Head of caudate nucleus (tissue), 42 donors: ENCODE data around the gene FAM184B.

Experiments used
- DNase-seq, 42 donors: peaks; one replicate each; pipeline versions ENCODE4 v3.0.0 to v3.0.0-alpha.2; 2020 to 2021; ENCODE audit warnings: mixed read lengths in 7 of 42
- intact Hi-C: fragments of 100-400 bp; cut with DNase I; formaldehyde crosslinking; loops from one replicate; pipeline ENCODE4 v1.15.0; 2022

Gene FAM184B

GRCh38 chr4:17785858-17786257 lies 4.4 kb upstream of the FAM184B start:
- DNase-seq = no peak
- intact Hi-C loops = no loop called here

GRCh38 chr4:17780501-17781299 lies 721 bp downstream of the FAM184B start:
- intact Hi-C loops = no loop called here
- peak in 7 of 42 donors; percentile 3 to 53 (median 25) for DNase-seq

GRCh38 chr4:17778431-17778830 lies 3.0 kb downstream of the FAM184B start:
- intact Hi-C loops = no loop called here
- no peak for DNase-seq

DNA sequence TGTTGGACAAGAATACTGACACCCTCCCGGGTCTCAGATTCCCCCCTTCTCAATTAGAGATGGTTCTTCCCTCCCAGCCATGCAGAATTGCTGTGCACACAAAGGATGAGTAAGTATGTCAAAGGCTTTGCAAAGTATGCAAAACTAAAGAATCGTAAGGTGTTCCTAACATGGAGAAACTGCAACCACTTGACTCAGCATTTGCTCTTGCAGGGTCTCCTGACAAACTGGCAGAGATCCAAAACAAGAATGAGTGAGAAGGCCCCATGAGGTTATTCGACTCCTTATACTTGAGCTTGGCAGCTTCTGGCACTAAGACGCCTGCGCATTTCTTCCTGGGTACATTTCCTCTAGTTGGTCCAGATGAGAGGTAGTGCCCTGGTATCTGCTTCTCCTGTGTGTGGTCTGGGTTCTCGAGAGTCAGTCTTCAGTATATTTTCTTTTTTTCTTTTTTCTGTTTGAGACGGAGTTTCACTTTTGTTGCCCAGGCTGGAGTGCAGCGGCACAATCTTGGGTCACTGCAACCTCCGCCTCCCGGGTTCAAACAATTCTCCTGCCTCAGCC lies 8.2 kb downstream of the FAM184B start:
- no peak for DNase-seq
- intact Hi-C loops = no loop called here

DNA sequence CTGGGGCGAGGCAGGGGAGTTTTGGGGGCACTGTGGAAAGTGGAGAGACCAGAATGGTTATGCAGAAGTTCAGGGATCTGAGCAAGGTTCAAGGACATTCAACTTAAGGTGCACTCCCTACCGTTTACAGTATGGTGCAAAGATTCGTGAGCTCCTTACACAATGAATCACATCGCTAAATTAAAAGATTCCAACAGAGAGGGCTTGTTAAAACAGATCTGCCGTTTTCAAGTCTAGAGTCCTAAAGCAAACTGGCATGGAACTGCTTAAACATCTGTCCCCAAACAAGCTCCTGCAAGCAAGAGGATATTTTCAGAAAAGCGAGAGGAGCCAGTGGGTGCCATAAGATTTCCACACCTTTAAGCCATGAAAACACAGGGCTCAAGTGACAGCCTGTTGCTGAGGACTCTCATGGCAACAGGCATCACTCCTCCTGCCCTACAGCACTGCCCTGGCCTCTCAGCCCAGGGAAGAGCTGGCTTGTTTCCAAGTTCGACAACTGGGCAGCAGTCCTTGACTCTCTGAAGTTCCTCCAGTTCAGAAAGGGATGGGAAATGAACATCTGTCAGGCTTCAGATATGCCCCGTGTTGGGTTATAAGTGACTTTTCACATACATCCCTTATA lies 10.0 kb downstream of the FAM184B start:
- intact Hi-C loops = no loop called here
- DNase-seq = no peak

GRCh38 chr4:17770845-17771244 lies 10.6 kb downstream of the FAM184B start:
- no peak for DNase-seq

DNA sequence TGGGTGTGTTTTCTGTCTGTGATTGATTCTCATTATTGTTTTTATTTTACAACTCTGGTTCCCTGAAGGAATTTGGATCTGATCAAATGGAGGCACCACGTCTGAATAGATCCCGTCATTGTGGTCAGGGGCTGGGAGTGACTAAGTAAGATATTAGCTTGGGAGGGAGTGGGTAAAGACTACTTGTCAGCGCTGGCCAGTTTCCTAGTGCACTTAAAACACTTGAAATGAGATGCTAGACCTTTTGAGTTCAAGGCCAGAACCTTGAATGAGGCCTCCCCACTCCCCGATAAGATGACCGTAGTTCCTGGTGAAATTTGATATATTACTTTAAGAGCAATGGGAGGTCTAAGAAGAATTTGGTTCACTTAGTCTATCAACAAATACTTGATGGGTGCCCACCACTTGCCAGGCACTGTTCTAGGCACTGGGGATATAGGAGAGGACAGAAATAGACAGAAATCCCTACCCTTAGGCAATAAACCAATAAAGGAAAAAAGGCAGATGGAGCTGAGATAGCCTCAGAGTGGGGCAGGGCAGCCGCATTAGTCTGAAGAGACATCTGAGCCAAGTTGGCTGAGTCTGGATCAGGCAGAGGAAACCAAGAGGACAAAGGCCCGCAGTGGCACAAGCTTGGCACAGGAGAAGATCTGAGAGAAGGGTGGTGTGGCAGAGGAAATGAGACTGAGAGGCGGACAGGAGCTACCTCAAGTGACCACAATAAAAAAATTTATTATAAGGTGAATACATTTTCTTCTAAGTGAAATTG lies 11.8 kb downstream of the FAM184B start:
- DNase-seq = peak in 1 of 42 donors; percentile 16
- intact Hi-C loops = no loop called here

More at GRCh38 chr4:17770845-17771244, 10.6 kb downstream of the FAM184B start:
- intact Hi-C loops = no loop called here

GRCh38 chr4:17766826-17767458 lies 14.5 kb downstream of the FAM184B start:
- intact Hi-C loops = no loop called here
- DNase-seq = peak in 1 of 42 donors; percentile 14

DNA sequence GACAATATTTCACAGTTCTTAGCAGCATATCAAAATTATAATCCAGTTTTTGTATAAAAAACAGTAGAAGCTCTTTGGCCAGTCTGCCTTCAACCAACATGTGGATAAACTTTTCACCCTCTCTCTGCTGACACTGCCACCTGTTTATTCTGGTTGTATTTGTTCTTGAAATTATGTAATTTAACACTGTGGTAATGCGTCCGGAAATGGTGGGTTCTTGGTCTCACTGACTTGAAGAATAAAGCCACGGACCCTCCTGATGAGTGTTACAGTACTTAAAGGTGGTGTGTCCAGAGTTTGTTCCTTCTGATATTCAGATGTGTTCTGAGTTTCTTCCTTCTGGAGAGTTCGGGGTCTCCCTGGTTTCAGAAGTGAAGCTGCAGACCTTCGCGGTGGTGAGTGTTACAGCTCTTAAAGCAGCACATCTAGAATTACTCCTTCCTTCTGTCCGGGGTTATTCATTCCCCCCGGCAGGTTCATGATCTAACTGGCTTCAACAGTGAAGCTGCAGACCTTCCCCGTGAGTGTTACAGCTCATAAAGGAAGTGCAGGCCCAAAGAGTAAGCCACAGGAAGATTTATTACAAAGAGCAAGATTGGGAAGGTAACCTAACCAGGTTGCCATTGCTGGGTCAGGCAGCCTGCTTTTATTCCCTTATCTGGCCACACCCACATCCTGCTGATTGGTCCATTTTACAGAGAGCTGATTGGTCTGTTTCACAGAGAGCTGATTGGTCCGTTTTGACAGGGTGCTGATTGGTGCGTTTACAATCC lies 15.7 kb downstream of the FAM184B start:
- intact Hi-C loops = no loop called here
- no peak for DNase-seq

- DNase-seq = no peak
- intact Hi-C loops = no loop called here
Observed at GRCh38 chr4:17763931-17764330, 17.5 kb downstream of the FAM184B start.

GRCh38 chr4:17763416-17763815 lies 18.0 kb downstream of the FAM184B start:
- intact Hi-C loops = no loop called here
- no peak for DNase-seq

DNA sequence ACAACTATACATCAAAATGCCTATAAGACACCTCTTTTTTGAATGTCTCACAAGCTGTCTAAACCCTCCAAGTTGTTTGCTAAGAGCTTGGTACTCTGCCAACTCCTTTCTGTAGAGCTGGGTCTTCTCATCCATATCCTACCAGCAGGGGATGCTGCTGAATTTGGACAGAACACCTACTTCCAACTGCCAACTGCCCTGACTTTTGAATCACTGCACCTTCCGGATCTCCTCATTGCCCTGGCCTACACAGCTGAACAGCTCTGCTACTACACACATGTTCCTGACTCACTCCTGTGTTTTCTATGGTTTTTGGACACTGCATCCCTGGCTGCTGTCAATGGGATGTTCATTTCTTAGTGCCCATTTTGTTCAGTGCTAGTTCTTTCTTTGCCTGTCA lies 18.7 kb downstream of the FAM184B start:
- peak in 1 of 42 donors; percentile 41 for DNase-seq
- intact Hi-C loops = no loop called here

GRCh38 chr4:17761062-17761461 lies 20.4 kb downstream of the FAM184B start:
- no peak for DNase-seq
- intact Hi-C loops = no loop called here

GRCh38 chr4:17760626-17761025 lies 20.8 kb downstream of the FAM184B start:
- intact Hi-C loops = no loop called here
- no peak for DNase-seq

DNA sequence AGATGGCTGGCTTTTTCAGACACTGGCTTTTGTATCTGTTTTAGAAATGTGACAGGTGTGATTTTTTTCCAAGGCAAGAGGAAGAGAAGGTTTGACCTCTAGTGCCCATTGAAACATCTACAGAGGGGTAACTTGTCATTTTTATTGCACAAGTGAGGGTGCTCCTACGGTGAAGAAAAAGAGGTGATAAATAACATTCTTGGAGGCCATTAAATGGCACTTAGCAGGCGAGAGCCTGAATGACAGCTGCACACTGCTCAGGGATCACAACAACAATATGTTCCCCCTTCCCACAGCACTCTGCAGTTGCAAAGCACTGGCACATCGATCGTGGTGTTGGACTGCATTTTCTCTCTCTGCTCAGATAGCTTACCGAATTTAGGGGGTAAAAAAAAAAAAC lies 22.9 kb downstream of the FAM184B start:
- no peak for DNase-seq
- intact Hi-C loops = no loop called here

DNA sequence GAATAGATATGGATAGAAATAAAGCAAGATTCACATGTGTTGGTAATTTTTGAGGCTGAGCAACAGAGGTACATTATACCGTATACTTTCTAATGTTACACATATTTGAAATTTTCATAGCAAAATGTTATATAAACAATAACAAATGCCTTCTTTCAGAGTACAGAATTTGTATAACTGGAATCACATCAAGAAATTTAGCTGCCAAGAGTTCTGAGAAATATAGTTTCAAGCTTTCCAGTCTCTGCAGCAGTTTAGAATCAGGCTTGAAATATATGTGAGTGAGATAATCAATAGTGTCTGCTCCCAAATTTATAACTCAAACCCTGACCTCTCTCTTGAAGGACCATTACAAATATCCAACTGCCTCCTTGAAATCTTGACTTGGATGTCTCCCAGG lies 23.8 kb downstream of the FAM184B start:
- intact Hi-C loops = no loop called here

DNA sequence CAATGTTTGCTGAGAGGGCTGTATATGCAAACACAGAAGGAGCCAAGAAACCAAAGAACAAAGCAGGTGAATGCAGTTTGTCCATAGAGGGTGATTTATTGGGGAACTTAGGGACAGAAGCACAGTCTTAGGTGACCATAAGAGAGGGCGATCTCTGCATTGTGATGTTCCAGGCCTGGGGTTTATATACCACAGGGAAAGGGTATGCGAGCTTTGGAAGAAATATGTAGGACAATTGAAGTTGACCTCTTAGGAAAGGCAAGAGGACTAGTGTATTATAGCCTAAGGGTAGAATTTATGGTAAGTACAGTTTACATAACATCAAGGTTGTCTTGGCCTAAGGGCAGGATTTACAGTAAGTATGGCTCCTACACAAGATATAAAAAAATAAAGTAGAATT lies 27.8 kb downstream of the FAM184B start:
- DNase-seq = no peak
- intact Hi-C loops = no loop called here

More for the DNA sequence above, 23.8 kb downstream of the FAM184B start:
- DNase-seq = no peak

DNA sequence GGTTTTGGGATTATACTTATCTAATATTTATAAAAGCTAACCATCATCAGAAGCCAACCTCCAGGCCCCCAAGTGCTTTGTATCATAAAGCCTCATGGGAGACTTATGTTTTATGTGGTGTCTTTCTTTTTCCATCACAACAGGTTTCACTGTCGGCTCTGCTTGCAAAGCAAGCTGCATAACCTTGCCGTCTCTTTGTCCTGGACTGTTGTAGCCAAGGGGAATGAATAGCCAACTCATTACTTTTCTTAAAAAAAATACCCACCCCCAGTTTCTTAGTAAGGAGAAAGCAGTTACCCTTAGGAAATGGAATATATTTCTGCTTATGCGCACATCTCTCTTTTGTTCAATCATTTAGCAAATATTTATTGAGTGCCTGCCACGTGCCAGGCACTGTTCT lies 40.7 kb downstream of the FAM184B start:
- intact Hi-C loops = no loop called here
- no peak for DNase-seq

GRCh38 chr4:17736484-17736883 lies 44.9 kb downstream of the FAM184B start:
- DNase-seq = no peak
- intact Hi-C loops = no loop called here
